Measurements from ENCODE around the gene SPEG.

The SPEG gene

GRCh38 chr2:219545295-219545942, 110.8 kb downstream of the SPEG start:
- no peak for TF ChIP-seq SPI1 (IDR thresholded peaks at IDR 0.05; ENCODE audit: low read depth, low read length)
- no peak for TF ChIP-seq TAF1 (IDR thresholded peaks at IDR 0.05; ENCODE audit: low read depth, low read length)
- no peak for TF ChIP-seq POLR2A (IDR thresholded peaks at IDR 0.05; ENCODE audit: low read depth, low read length)
- TF ChIP-seq PAX5 (IDR thresholded peaks at IDR 0.05; ENCODE audit: insufficient read depth, low read length, severe bottlenecking), result no peak
- TF ChIP-seq POU2F2 (IDR thresholded peaks at IDR 0.05; ENCODE audit: low read depth, low read length), result no peak
- TF ChIP-seq POLR2AphosphoS5 (IDR thresholded peaks at IDR 0.05; ENCODE audit: low read depth, low read length), result no peak
- FAIRE-seq, result no peak
- no peak for DNase-seq (ENCODE audit: insufficient read length, low spot score)

GRCh38 chr2:219545943-219546352, 111.3 kb downstream of the SPEG start:
- FAIRE-seq (no peak), DNase-seq (ENCODE audit: insufficient read length, low spot score) (no peak)
- no peak for TF ChIP-seq POLR2AphosphoS5 (IDR thresholded peaks at IDR 0.05; ENCODE audit: low read depth, low read length)

GRCh38 chr2:219547621-219548020, 113.0 kb downstream of the SPEG start:
- DNase-seq (ENCODE audit: insufficient read length, low spot score) (no peak), FAIRE-seq (no peak)
- TF ChIP-seq PAX5 (IDR thresholded peaks at IDR 0.05; ENCODE audit: insufficient read depth, low read length, severe bottlenecking) (no peak), POU2F2 (IDR thresholded peaks at IDR 0.05; ENCODE audit: low read depth, low read length) (no peak), POLR2A (IDR thresholded peaks at IDR 0.05; ENCODE audit: low read depth, low read length) (no peak), POLR2AphosphoS5 (IDR thresholded peaks at IDR 0.05; ENCODE audit: low read depth, low read length) (no peak), SPI1 (IDR thresholded peaks at IDR 0.05; ENCODE audit: low read depth, low read length) (no peak), TAF1 (IDR thresholded peaks at IDR 0.05; ENCODE audit: low read depth, low read length) (no peak)
